Activated CD8-positive, alpha-beta memory T cell treated with anti-CD3 and anti-CD28 coated beads, Interleukin-2, amount 50 U/mL, for 48 hours (primary cell): ENCODE results near the gene SH3D19.

Experiments used
- DNase-seq: peaks from one replicate; pipeline ENCODE4 v3.0.0-alpha.2; 2020

Gene SH3D19

DNA sequence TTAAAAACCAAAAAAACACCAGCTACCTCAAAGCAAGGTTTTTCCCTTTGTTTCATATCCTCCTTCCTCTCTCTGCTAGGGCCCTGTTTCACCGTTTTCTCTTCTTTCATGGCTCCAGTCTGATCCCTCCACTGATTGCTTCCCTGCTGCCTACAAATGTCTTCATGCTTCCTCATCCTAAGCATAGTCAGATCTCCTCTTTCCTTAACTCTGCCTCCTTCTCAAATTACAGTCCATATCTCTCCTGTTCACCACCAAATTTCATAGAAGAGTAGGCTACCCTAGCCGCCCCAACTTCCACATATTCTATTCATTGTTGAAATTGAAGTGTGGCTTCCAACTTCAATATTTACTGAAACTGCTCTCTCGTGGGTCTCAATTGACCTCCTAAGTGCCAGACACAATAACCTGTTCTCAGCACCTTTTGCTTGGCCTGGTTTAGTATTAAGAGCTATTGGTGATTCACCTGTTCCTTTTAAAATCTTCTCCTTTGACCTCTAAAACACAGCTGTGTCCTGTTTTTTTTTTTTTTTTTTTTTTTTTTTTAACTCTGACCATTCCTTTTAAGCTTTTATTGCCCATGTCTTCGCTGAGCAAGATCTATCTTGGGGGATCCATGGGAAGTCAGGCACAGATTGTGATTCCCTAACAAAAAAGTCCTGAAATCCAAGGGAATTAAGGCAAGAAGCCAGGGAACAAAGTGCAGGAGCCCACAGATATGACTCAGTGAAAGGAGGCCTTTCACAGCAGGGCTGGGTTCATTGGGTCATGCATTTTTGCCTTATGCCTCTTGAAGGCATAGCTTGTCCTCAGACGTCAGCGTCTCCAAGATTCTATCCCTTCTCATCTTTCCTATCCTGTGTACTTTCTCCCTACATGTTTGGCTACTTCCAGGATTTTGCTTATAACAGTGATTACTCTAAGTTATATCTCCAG lies 140.6 kb downstream of the SH3D19 start:
- no peak for DNase-seq

DNA sequence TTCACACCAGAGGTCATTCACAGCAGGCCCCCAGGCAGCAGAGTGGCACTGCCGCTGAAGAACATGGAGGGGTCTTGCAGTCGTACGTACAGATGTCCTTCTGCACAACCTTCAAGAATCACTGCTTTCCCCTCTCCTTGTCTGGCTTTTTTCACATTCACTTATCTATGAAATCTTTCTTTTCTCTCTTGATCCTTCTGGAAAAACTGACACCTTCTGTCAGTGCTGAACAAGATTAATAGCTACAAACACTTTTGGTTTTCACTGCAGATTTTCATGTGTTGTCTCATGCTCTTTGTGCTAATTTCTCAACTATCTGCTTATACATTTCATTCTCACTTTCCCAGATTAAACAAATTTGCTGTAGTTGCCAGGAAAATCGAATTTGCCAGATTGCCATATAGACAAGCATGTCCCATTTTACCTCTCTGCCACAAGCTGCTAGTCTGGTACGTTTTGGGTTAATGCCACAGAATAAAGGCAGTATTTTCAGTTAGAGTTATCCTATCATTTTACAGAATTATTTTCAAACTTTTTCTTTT lies 142.9 kb downstream of the SH3D19 start:
- no peak for DNase-seq

DNA sequence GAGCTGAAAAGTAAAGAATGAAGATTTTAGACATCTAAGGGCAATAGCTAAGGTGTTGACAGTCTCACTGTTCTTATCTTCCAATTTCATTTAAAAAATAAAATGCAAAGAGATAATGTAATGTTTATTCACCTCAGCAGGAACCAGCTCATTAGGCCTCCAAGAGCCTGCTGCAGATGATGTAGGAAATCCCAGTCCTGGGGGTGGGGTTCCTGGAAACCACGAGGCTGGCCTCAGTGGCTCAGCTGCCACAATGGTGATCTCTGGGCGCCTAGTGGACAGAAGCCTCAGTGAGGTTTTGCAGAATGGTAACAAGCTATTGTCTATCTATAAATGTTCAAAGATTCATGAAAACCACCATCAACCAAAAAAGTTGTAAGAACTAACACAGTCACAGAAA lies 148.7 kb downstream of the SH3D19 start:
- DNase-seq, result no peak

DNA sequence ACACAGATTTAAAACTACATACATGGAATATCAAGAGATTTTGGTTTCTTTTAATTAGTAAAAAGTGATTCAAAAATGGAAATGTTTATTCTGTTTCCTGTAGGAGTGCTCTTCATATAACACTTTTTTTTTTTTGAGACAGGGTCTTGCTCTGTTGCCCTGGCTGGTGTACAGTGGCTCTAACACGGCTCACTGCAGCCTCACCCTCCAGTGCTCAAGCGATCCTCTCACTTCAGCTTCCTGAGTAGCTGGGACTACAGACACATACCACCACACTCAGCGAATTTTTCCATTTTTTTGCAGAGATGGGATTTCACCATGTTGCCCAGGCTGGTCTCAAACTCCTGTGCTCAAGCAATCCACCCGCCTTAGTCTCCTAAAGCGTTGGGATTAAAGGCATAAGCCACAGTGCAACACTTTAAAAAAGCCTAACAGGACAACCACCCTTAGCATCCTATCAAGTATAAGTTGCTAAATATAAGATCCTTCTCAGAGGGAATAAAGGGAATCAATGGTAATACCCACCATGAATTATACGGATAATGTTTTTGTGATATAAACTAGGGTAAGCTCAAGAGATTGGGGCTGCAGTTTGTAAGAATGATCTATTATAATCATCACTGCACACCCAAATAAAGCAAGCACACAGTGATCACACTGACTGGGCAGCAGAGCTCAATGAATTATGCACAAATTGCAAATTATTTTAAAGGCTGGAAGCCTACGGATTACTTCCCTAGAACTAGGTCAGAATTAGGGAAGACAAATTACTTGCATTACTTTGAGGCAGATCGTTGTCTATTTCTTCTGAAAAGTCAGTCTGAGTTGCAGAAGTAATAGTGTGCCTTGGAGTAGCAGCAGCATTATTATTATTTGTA lies 149.4 kb downstream of the SH3D19 start:
- no peak for DNase-seq

DNA sequence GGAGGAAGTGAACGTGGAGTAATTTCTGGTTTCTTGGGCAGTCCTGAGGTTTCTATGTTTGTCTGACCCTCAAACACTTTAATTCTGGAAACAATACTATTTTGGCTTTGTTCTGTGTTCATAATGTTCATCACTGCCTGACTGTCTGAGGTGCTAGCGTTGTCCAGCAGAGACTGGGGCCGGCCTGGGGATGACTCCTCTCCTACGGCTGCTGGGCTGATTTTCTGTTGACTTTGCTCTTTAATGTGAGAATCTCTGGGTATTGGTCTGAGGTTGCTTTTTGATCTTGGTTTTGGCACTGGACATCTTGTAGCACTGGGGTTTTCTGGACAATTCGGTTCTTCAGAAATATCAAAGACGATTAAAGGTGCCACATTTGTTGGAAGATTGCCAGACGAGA lies 150.2 kb downstream of the SH3D19 start:
- DNase-seq, result no peak

DNA sequence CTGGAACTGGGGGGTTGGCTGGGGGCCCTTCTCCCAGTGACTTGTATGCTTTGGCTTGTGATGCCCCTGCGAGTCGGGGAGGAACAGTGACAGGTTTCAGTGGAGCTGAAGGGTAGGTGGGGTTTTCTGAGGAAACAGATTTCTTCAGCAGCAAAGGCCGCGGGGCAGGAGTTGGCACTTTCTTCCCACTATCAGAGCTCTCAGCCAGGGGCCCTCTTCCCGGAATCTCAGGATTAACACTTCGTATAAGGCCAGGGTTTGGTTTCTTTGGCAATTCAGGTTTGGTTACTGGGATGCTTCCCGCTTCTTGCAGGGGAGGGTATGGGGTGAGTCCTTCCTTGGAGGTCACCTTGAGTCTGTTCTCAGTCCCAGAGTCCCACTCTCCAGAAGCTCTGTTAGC lies 150.6 kb downstream of the SH3D19 start:
- no peak for DNase-seq

DNA sequence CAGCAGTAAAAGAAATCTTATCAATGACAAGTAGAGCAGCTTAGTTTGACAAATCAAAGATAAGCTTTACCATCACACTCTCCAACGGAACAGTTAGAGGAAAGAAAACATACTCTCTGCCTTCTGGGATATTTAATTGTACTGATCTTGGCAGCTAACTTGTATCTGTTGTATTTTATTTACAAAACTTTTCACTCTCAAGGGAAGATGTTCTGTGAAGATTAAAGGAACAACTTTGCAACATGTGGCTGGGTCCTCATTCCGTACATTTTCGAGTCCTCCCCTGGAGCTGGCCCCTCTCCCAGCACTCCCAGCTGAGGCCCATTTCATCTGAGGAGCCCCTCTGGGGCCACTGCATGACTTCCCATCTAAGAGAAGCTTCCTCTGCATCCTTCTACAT lies 151.5 kb downstream of the SH3D19 start:
- no peak for DNase-seq

DNA sequence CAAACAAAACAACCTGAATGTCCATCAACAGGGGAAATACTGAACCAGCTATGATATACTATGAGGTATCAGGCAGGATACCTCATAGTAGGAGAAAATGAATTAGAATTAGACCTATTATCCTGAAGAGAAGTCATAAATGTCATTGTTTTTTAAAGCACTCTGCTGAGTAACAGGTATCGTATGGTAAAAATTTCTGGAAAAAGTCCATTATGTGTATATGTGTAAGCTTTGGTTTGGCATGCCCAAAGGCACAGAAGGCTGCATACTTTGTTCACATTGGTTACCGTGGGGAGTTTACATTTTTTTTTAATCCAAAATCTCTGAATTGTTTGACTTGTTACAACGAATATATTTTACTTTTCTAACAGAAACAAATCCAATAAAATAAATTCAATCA lies 155.5 kb downstream of the SH3D19 start:
- DNase-seq, result no peak

DNA sequence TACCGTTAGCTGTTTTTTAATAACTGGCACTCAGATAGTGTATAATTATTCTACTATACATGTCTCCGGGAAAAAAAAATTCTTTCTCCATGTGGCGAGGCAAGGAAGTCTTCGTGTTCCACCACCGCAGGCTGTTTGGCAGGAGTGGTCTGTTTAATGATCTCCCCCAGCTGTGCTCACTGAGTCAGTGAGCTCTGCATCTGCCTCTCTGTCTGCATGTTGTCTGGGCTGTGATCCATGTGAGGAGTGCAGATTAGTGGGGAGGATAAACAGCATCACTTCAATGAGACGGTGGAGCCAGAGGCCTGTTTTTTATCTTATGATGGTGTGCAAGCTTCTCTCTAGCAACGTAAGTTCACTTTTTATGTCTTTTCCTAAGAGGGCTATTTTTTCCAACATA lies 156.2 kb downstream of the SH3D19 start:
- no peak for DNase-seq

DNA sequence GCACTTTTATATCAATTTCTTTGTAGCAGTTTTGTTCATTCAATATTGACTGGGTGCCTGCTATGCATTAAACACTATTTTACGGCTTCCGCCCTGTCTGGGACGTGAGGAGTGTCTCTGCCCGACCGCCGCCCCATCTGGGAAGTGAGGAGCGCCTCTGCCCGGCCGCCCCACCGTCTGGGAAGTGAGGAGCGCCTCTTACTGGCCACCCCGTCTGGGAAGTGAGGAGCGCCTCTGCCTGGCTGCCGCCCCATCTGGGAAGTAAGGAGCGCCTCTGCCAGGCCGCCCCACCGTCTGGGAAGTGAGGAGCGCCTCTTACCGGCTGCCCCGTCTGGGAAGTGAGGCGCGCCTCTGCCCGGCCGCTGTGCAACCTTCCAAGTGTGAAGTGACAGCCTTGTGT lies 157.8 kb downstream of the SH3D19 start:
- DNase-seq, result no peak

DNA sequence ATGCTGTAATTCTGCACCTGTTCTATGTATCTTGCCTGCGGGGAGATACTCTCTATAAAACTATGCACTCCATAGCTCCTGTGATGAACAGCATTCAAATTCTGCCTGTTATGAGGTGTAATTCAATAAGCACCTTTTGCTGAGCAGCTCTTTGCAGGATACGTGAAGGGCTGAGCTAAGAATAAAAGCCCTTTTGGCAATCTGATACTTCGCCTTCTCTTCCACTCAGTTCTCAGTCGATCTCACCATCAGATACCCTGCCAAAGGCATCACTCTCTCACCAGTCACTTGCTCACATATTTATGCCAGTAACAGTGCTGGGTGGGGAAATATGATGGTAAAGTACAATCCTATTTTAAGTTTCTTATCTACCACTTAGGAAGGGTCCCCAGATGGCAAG lies 158.8 kb downstream of the SH3D19 start:
- DNase-seq, result no peak

DNA sequence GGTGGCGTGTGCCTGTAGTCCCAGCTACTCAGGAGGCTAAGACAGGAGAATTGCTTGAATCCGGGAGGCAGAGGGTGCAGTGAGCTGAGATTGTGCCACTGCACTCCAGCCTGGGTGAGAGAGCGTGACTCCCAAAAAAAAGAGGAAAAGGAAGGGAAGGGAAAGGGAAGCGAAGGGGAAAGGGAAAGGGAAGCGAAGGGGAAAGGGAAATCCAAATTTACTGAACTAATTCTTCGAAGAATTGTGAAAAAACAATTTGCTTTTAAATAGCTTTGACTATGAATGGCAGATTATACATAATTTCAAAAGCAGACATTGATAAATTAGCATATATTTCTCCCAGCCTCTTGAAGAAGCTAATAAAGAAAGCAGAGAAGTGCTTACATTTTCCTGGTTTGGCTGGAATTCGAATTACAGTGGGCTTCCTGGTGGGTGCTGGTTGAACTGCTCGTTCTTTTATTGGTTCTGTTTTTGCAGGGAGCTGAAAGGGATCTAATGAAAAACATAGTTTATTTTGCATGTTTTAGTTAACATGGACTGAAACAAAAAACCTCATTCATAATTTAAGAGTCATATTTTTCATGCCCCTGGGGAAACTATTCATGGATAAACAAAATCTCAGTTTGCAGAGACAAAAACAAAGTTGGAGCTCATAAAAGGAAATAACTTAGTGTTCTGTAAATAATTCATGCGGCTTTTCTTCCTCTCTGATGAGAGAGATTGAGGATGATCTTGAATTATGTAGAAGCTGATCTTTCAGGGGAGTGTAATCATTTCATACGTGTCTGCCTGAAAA lies 160.0 kb downstream of the SH3D19 start:
- no peak for DNase-seq

DNA sequence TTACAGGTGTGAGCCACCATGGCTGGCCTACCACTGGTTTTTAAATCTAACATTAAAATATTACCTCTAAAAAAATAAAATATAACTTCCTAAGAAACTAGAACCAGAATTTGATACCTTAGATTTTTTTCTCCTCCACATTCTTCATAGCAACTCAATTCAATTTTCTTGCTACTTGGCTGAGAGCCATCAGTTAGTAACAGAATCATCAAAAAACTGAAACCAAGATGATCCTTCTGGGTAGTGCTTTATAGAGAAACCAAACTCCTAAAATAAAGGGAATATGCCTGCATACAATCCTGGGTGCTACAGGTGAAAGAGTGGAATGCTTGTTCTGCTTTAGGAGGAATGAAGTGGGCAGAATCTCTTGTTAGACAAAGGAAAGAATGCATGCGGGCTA lies 161.6 kb downstream of the SH3D19 start:
- no peak for DNase-seq

DNA sequence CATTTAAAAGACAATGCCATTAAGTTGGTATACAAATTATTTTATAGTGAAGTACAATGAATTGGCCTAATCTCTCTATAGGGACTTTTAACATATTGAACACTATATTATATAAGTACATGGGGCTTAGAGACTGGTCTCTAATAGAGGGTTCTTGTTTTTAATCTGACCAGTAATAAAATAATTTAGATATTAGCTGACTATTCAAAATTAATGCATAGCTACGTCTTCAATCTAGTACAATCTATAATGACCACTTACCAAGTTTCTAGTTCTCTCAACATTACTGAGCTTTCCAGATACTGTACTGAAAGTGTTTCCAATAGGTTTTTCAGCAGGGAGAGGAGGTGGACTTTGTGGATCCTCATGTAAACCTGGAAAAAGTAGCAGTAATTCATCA lies 166.4 kb downstream of the SH3D19 start:
- DNase-seq, result no peak

DNA sequence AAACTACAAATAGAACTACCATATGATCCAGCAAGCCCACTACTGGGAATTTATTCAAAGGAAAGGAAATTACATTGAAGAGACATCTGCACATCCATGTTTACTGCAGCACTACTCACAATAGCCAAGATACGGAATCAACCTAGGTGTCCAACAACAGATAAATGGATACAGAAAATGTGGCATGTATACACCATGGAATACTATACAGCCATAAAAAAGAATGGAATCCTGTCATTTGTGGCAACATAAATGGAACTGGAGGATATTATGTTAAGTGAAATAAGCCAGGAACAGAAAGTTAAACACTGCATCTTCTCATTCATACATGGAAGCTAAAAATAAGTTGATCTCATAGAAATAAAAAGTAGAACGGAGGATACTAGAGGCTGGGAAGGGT lies 167.9 kb downstream of the SH3D19 start:
- no peak for DNase-seq

DNA sequence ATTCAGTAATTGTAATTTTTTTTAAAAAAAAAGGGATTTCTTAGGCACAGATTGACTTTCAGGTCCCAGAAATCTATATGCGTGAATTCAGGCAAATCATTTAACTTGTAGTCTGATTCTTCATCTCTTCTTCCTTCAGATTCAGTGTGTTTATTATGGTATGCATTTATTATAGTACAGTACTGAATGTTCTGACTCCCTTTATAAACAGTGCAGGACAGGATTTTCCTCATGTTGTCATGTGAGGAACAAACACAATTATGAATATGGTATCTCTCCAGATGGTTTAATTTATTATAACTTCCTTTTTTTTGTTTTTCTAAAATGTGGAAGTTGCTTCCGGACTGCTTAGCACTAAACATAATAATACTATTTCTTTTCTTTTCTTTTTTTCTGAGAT lies 171.8 kb downstream of the SH3D19 start:
- no peak for DNase-seq

DNA sequence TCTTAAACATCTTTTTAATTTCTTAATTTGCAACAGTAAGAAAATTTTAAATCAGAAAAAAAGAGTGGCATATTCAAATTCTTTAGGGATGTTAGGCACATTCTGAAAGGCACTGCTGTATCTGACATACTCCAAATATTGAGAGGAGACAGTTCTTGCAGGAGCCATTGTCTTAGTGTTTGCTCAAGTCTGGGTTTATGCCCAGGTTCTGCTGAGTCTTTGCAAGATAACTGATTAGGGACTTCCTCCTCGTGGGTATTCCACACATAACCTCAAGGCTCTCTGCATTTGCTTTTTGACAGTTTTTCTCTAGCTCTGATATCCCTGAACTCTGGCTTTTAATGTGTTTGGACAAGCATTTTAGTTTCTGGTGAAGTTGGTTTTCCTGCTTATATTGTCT lies 173.4 kb downstream of the SH3D19 start:
- DNase-seq, result no peak

DNA sequence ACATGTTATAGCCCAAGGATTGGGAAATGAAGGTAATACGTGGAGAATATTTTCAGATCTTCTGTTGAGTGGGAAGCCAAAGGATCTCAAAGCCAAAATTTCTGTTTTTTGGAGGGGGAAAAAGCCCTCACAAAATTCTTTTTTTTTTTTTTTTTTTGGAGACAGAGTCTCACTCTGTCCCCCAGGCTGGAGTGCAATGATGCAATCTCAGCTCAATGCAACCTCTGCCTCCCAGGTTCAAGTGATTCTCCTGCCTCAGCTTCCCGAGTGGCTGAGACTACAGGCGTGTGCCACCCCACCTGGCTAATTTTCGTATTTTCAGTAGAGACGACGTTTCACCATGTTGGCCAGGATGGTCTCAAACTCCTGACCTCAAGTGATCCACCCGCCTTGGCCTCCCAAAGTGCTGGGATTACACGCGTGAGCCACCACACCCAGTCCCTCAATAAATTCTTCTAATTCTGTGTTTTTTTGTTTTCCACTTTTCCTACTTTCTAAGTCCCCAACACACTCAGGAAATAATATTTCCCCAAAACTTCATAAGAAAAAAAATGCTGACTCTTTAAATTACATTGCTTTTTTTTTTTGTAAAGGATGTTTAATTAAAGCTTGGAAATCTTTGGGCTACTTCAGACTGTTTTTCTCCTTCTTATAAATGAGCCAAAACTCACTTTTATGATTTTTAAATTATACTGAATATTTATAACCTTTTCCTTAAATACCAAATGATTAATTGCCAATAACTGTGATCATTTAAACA lies 174.4 kb downstream of the SH3D19 start:
- no peak for DNase-seq

DNA sequence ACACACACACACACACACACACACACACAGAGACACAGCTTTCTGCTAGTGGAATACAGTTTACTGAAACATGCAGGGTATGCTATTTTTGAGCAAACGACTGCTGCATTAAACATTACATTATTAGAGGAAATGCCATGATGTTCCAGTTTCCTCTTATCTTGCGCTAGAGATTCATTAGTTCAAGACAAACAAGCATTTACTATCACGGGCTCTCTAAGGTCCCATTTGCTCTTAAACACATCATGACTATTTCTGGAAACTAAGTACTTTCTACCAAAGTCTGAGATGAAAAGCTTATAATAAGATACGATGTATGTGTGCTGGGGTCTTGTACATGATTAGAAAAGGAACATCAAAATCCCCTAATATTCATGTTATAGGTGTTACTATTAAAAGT lies 177.1 kb downstream of the SH3D19 start:
- no peak for DNase-seq

DNA sequence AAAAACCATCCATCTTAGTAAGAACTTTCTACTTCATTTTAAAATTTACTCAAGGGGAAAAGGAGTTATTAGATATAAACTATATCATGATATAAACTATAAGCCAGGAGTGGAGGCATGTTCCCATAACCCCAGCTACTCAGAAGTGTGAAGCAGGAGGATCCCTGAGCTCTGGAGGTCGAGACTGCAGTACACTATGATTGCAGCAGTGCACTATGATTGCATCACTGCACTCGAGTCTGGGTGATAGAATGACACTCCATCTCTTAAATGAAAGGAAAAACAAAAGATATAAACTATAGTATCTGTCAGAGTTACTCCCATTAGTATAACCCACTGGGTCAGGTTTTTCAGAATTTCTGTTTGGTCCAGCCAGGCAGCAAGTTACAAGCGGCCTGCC lies 178.4 kb downstream of the SH3D19 start:
- no peak for DNase-seq

DNA sequence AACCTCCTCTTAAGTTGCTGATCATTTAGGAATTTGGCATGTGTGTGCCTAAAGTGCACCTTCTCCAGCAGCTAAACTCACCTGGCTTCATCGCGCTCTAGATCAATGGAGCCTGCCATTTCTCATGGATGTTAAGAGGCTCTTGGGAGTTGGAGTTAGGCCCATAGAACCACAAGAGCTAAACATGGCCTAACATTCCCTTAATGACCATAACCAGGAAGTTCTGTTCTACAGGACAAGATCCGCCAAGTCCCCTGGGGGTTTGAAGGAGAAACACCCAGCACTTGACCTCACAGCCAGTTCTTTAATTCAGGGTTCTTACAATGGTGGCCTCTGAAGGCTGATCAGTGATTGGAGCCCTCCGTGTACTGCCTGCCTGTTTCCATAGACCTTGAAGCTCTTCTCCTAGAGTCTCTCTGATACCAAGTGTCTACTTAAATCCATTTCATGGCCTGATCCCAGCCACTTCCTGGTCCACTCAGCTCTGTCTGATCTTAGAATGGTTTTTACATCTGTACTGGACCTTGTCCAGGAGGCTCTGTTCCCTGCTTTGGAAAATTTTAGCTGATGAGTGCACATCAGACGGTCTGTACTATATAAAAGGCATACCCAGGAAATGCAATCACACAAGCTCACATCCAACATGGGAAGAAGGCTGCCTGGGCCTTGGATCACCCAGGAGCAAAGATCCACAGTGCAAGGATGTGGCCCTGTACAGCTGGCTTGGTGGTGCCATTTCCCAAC lies 180.9 kb downstream of the SH3D19 start:
- no peak for DNase-seq
